T-helper 9 cell (primary cell): ENCODE data around the gene LRRC3C.
A peak's percentile ranks its signal among the peaks of the same experiment; 100 is the strongest.
"Not testable (repeated sequence)": the region's sequence is repeated elsewhere in the genome, so short reads cannot be mapped to it uniquely, and the experiment has no call there.

Source experiments
- DNase-seq: peaks from one replicate; pipeline ENCODE4 v3.0.0-alpha.2; 2020

Gene LRRC3C

GRCh38 chr17:39924691-39925055 is 2.9 kb upstream of the LRRC3C start:
- no peak for DNase-seq

GRCh38 chr17:39925282-39926134 is 2.0 kb upstream of the LRRC3C start:
- DNase-seq, result no peak

GRCh38 chr17:39926135-39926587 is 1.4 kb upstream of the LRRC3C start:
- no peak for DNase-seq

GRCh38 chr17:39926588-39927100 is 888 bp upstream of the LRRC3C start:
- DNase-seq, result peak; percentile 39

- DNase-seq, result no peak
Measured at GRCh38 chr17:39927929-39928857, 661 bp downstream of the LRRC3C start.

GRCh38 chr17:39928858-39929645 is 1.5 kb downstream of the LRRC3C start:
- DNase-seq, result no peak

- no peak for DNase-seq
Measured at GRCh38 chr17:39929646-39930407, 2.3 kb downstream of the LRRC3C start.

- DNase-seq, result no peak
Measured at GRCh38 chr17:39933912-39934311, 6.4 kb downstream of the LRRC3C start.

GRCh38 chr17:39934324-39934723 is 6.8 kb downstream of the LRRC3C start:
- no peak for DNase-seq

GRCh38 chr17:39935909-39936308 is 8.4 kb downstream of the LRRC3C start:
- no peak for DNase-seq

GRCh38 chr17:39937447-39937846 is 9.9 kb downstream of the LRRC3C start:
- DNase-seq, result no peak

GRCh38 chr17:39938140-39938869 is 10.8 kb downstream of the LRRC3C start:
- DNase-seq, result no peak

- DNase-seq, result no peak
Measured at GRCh38 chr17:39939106-39939505, 11.6 kb downstream of the LRRC3C start.

GRCh38 chr17:39939588-39940419 is 12.3 kb downstream of the LRRC3C start:
- no peak for DNase-seq

- DNase-seq, result no peak
Measured at GRCh38 chr17:39943702-39944392, 16.3 kb downstream of the LRRC3C start.

GRCh38 chr17:39944393-39944711 is 16.8 kb downstream of the LRRC3C start:
- no peak for DNase-seq

- no peak for DNase-seq
Measured at GRCh38 chr17:39946551-39947330, 19.2 kb downstream of the LRRC3C start.

GRCh38 chr17:39948489-39948828 is 20.9 kb downstream of the LRRC3C start:
- not testable (repeated sequence) for DNase-seq

GRCh38 chr17:39949028-39949427 is 21.5 kb downstream of the LRRC3C start:
- DNase-seq, result no peak
